Spleen (tissue), 13 donors: ENCODE data around the gene XIRP2. TPM values are rescaled to one million over a fixed set of nuclear protein-coding genes. Genes with fewer than 3 reads are reported as not detected.

ENCODE experiments used
- DNase-seq: peaks from one replicate; pipeline ENCODE4 v3.0.0-alpha.2; 2020
- H3K27ac ChIP-seq, 8 donors: fragments of 200-600 bp; sonication (generic) in 7 of 8; 1 replicate in 4 of 8; 2 replicates in 4 of 8; pipeline versions ENCODE4 v1.5.0 to v1.8.0; 2016 to 2021; ENCODE audit warnings: inconsistent platforms in 4 of 8, mild to moderate bottlenecking in 4 of 8, moderate library complexity in 1 of 8
- H3K27me3 ChIP-seq, 7 donors: fragments of 200-600 bp; sonication (generic) in 6 of 7; replicated peaks in 1 of 7; 1 replicate in 4 of 7; 2 replicates in 3 of 7; pipeline versions ENCODE4 v1.5.0 to v1.8.0; 2016 to 2021; ENCODE audit warnings: inconsistent platforms in 3 of 7, mild to moderate bottlenecking in 1 of 7
- H3K36me3 ChIP-seq, 6 donors: fragments of 200-600 bp; sonication (generic) in 5 of 6; 1 replicate in 4 of 6; 2 replicates in 2 of 6; pipeline versions ENCODE4 v1.5.0 to v1.8.0; 2016 to 2021; ENCODE audit warnings: inconsistent platforms in 2 of 6
- H3K4me1 ChIP-seq, 6 donors: fragments of 200-600 bp; sonication (generic) in 5 of 6; 1 replicate in 3 of 6; 2 replicates in 3 of 6; pipeline versions ENCODE4 v1.5.0 to v1.8.0; 2016 to 2021; ENCODE audit warnings: inconsistent platforms in 3 of 6
- H3K4me3 ChIP-seq, 8 donors: fragments of 200-600 bp; sonication (generic) in 7 of 8; 1 replicate in 4 of 8; 2 replicates in 4 of 8; pipeline versions ENCODE4 v1.5.0 to v1.8.0; 2016 to 2021; ENCODE audit warnings: inconsistent platforms in 4 of 8, mild to moderate bottlenecking in 4 of 8, moderate library complexity in 2 of 8
- H3K9me3 ChIP-seq, 8 donors: fragments of 200-600 bp; sonication (generic) in 7 of 8; 1 replicate in 4 of 8; 2 replicates in 4 of 8; pipeline versions ENCODE4 v1.5.0 to v1.8.0; 2016 to 2021; ENCODE audit warnings: inconsistent platforms in 4 of 8
- POLR2A ChIP-seq, 3 donors: fragments of 450-650 bp; IDR thresholded peaks; one replicate each; pipeline ENCODE4 v1.5.1; 2017; ENCODE audit warnings: antibody characterized with exemption in 3 of 3, mild to moderate bottlenecking in 1 of 3
- POLR2AphosphoS5 ChIP-seq, 3 donors: sonication (generic); formaldehyde crosslinking; IDR thresholded peaks; one replicate each; pipeline ENCODE4 v1.5.1; 2017; ENCODE audit warnings: antibody characterized with exemption in 3 of 3
- WGBS, 5 donors: extraction: QIAGEN DNeasy Blood & Tissue Kit in 3 of 5; methylation state at CpG; one replicate each; pipeline versions ENCODE4 v1.1.5 to v1.1.7; 2013 to 2018; 5-methylcytosine and 5-hydroxymethylcytosine counted together
- intact Hi-C: fragments of 100-400 bp; cut with DNase I; formaldehyde crosslinking; loops from one replicate; pipeline ENCODE4 v1.15.0; 2023; ENCODE audit warnings: low total_unique reads
- long read RNA-seq, 2 donors: transcript quantifications; one replicate each; lab custom pipeline, GENCODE V29; 2026
- polyA plus RNA-seq, 3 donors: library from polyadenylated mRNA; stranded (reverse); fragments of 200-250 nt; gene quantifications; one replicate each; pipeline ENCODE4 v1.2.1, GENCODE V29; 2013
- total RNA-seq, 7 donors: library from RNA; depleted of rRNA in 3 of 7; stranded (reverse); fragments of >200 nt in 3 of 7; fragmentation: NEBNext Ultra II Directional in 4 of 7; extraction: Animal tissue kit (Norgen Biotek cat#: 25700) in 4 of 7; gene quantifications; one replicate each; pipeline versions ENCODE4 v1.1.0 to v1.2.1, GENCODE V29; 2016 to 2021
- TF ChIP-seq, protein P1 (sequence below), 11 experiments: fragments of 200-600 bp in 7 of 11; fragments of 450-650 bp in 4 of 11; sonication (generic) in 4 of 11; IDR thresholded peaks in 8 of 11; conservative IDR thresholded peaks in 3 of 11; 1 replicate in 7 of 11; 2 replicates in 4 of 11; pipeline versions ENCODE4 v1.4.0 to v1.8.0; 2016 to 2021; ENCODE audit warnings: antibody characterized with exemption in 11 of 11, inconsistent platforms in 4 of 11, mild to moderate bottlenecking in 1 of 11
- donor health status: healthy with polysubstance abuse.
- donor health status: DM: no; HTN: no; CAD: no; lungs with moderate emphysema.
- donor health status: DM: no; HTN: no; CAD: no.
- donor health status: Bipolar disorder and iron deficiency.
- donor health status: healthy.
- donor health status: DM: no; HTN: no; CAD: no.
- donor health status: DM: yes; HTN: yes; CAD: no.

XIRP2 gene, protein sequence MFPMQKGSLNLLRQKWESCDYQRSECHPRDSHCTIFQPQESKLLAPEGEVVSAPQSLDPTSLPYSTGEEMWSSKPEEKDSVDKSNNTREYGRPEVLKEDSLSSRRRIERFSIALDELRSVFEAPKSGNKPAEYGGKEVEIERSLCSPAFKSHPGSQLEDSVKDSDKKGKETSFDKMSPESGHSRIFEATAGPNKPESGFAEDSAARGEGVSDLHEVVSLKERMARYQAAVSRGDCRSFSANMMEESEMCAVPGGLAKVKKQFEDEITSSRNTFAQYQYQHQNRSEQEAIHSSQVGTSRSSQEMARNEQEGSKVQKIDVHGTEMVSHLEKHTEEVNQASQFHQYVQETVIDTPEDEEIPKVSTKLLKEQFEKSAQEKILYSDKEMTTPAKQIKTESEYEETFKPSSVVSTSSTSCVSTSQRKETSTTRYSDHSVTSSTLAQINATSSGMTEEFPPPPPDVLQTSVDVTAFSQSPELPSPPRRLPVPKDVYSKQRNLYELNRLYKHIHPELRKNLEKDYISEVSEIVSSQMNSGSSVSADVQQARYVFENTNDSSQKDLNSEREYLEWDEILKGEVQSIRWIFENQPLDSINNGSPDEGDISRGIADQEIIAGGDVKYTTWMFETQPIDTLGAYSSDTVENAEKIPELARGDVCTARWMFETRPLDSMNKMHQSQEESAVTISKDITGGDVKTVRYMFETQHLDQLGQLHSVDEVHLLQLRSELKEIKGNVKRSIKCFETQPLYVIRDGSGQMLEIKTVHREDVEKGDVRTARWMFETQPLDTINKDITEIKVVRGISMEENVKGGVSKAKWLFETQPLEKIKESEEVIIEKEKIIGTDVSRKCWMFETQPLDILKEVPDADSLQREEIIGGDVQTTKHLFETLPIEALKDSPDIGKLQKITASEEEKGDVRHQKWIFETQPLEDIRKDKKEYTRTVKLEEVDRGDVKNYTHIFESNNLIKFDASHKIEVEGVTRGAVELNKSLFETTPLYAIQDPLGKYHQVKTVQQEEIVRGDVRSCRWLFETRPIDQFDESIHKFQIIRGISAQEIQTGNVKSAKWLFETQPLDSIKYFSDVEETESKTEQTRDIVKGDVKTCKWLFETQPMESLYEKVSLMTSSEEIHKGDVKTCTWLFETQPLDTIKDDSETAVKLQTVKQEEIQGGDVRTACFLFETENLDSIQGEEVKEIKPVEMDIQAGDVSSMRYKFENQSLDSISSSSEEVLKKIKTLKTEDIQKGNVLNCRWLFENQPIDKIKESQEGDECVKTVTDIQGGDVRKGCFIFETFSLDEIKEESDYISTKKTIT (N-terminal part only)
- total RNA-seq = 1 to 10 TPM in 4 of 7 donors, under 1 TPM in 3; 0.10 to 3.2 (median 1.1) TPM
- under 1 TPM; 0.21 to 0.41 (median 0.26) TPM for polyA plus RNA-seq
- long read RNA-seq, donor 1 = 0 reads
- long read RNA-seq, donor 2 = 0 reads

DNA sequence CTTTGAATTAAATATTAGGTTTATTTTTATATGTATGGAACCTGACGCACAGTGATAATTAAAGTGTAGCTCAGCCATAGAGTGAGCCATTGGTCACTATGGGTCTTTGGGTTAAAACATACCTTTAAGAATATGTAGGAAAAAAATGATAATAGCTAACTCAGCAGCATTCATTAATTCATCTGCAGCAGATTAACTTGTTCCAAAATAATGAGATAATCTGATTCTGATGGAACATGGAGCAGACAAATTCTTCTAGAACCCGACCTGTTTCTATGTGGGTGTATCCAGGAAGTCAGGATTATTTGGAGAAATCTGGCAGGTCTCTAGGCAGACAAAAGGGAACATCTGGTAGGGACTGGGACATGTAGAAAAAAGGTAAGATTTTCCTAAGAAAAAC, at the start of gene XIRP2:
Gene XIRP2, plus strand, starts transcription at position 301 of the 400 bp plus-strand sequence. CDS start 15,003 bp downstream, outside the sequence.
- no peak within 1 kb of the TSS for H3K4me3 ChIP-seq
- no peaks in the 10 kb centered on the region for H3K4me1 ChIP-seq
- WGBS, 5 donors = 79 to 91% (median 85%) methylated on average over 2 of the region's 2 CpGs
- H3K27ac ChIP-seq = no peak within 1 kb of the TSS
- no peaks in the 10 kb centered on the region for H3K36me3 ChIP-seq
- intact Hi-C loops = no loop called here
- no peaks in the 10 kb centered on the region for H3K27me3 ChIP-seq
- DNase-seq = no peak
- no peak for TF ChIP-seq POLR2AphosphoS5 (IDR thresholded peaks at IDR 0.05)
- TF ChIP-seq, protein P1, sequence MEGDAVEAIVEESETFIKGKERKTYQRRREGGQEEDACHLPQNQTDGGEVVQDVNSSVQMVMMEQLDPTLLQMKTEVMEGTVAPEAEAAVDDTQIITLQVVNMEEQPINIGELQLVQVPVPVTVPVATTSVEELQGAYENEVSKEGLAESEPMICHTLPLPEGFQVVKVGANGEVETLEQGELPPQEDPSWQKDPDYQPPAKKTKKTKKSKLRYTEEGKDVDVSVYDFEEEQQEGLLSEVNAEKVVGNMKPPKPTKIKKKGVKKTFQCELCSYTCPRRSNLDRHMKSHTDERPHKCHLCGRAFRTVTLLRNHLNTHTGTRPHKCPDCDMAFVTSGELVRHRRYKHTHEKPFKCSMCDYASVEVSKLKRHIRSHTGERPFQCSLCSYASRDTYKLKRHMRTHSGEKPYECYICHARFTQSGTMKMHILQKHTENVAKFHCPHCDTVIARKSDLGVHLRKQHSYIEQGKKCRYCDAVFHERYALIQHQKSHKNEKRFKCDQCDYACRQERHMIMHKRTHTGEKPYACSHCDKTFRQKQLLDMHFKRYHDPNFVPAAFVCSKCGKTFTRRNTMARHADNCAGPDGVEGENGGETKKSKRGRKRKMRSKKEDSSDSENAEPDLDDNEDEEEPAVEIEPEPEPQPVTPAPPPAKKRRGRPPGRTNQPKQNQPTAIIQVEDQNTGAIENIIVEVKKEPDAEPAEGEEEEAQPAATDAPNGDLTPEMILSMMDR (IDR thresholded peaks at IDR 0.05 in 8 of 11, conservative IDR thresholded peaks at IDR 0.05 in 3 of 11) = no peak
- TF ChIP-seq POLR2A (IDR thresholded peaks at IDR 0.05) = no peak
- no peaks in the 10 kb centered on the region for H3K9me3 ChIP-seq

DNA sequence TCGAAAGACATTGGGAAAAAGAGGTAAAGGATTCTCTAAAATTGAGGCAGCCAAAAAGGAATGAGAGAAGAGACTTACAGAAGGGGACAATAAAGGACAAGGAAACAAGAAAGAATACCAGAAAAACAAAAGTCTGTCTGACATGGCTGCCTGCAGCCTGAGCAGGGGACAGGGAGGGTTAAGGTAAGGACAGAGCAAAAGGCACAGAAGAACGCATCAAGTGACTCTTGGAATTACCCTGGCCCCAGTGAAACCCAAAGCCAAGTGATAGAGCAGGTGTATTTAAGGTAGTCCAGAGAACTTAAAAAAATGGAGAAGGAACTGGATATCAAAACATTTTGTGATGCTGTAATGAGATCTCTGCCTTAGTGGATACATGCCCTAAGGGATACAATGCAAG, 47.1 kb upstream of the XIRP2 start:
- Histone ChIP-seq H3K27me3 (no peaks in the 10 kb centered on the region), H3K27ac (no peak overlapping the region), H3K36me3 (no peaks in the 10 kb centered on the region), H3K4me3 (no peak overlapping the region), H3K4me1 (no peaks in the 10 kb centered on the region), H3K9me3 (no peaks in the 10 kb centered on the region)
- TF ChIP-seq POLR2A (IDR thresholded peaks at IDR 0.05) (no peak), POLR2AphosphoS5 (IDR thresholded peaks at IDR 0.05) (no peak)
- TF ChIP-seq, protein P1 (IDR thresholded peaks at IDR 0.05 in 8 of 11, conservative IDR thresholded peaks at IDR 0.05 in 3 of 11) = no peak
- 74 to 88% (median 80%) methylated on average over 2 of the region's 2 CpGs for WGBS, 5 donors
- intact Hi-C loops = no loop called here
- DNase-seq = no peak

DNA sequence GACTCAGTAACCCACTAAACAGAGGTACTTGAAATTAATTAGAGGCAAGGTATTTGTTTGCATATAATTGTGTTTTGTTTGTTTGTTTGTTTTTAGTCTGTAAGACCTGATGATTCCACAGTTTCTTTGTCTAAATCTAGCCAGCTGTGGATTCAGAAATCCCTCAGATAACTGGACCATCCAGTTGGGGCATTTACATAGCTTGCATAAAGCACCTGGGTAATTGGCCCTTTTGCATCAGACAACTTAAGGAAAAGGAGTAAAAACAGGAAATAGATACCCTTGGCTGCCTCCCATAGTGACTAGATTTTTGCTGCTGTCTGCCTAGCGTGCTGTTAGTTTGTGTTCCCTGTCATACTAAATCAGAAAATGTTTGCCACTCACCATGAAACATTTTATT, 46.6 kb upstream of the XIRP2 start:
- Histone ChIP-seq H3K36me3 (no peaks in the 10 kb centered on the region), H3K4me3 (no peak overlapping the region), H3K27ac (no peak overlapping the region), H3K9me3 (no peaks in the 10 kb centered on the region), H3K4me1 (no peaks in the 10 kb centered on the region), H3K27me3 (no peaks in the 10 kb centered on the region)
- WGBS, 5 donors = 33 to 64% (median 60%) methylated on average over 1 of the region's 1 CpG
- no peak for DNase-seq
- intact Hi-C loops = no loop called here
- TF ChIP-seq, protein P1 (IDR thresholded peaks at IDR 0.05 in 8 of 11, conservative IDR thresholded peaks at IDR 0.05 in 3 of 11) = no peak
- no peak for TF ChIP-seq POLR2AphosphoS5 (IDR thresholded peaks at IDR 0.05)
- no peak for TF ChIP-seq POLR2A (IDR thresholded peaks at IDR 0.05)
